Measurements from ENCODE around the gene FOXB2.
"Not testable (repeated sequence)": the region's sequence is repeated elsewhere in the genome, so short reads cannot be mapped to it uniquely, and the experiment has no call there.

The FOXB2 gene

GRCh38 chr9:77016526-77017504 lies 2.6 kb upstream of the FOXB2 start:
- no peak for DNase-seq (ENCODE audit: low read depth in 2 of 2)

DNA sequence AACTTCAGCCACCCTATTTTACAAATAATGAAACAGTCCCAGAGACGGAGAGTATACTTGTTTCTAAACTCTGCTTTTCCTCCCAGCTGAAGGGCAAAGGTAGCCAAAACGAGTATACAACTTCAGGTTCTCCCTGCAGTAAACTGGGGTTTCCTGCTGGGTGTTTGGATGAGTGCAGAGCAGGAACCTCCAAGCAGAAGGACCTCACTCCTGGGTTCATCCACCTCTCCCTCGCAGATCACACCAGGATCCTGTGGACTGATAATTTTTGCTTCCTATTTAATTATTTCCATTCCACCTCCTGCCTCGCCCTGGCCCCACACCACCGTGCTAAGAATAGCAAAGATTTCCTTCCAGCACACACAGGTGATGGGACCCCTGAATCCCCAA lies 2.0 kb upstream of the FOXB2 start:
- DNase-seq (ENCODE audit: low read depth in 2 of 2), result no peak

DNA sequence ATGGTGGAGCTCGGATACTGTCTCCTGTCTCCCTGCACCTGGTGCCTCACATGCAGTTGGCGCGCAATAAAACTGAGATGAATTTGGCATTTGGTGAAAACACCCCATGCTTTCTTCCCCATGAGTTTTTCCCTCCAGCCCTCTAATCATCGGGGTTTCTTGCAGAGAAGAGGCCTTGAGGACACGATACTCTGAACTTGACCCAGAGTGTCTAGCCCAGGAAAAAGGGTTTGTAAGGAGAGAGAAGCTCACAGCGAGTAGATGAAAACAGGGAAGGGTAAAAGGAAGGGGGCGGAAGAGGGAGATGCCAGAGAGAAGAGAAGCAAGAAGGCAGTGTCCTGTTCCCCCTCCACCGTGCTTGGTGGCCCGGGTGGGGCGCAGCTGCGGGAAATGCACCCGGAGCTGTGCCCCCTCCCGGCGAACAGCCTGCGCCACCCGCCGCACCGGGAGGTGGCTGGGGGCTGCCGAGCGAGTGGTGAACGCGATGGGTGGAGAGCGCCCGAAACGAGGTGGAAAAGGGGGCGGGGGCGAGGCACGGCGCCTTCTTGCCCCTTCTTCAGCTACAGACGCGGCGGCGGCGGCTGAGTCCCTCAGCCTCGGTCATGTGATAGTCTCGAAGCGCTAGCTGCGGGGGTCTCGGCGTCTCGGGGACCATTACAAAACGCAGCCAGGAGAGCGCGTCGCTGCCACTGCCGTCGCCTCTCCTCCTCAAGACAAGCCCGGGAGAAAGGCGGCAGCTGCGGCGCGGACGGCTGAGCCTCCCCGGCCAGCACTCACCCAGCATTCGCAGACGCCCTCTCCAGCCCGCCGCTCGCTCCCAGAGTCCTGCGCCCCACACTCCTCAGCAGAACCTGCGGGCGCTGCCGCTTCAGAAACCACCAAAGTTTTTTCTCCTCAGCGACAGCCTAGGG lies 1.1 kb upstream of the FOXB2 start:
- no peak for DNase-seq (ENCODE audit: low read depth in 2 of 2)

GRCh38 chr9:77018969-77019235 lies 553 bp upstream of the FOXB2 start:
- DNase-seq (ENCODE audit: low read depth in 2 of 2), result no peak

DNA sequence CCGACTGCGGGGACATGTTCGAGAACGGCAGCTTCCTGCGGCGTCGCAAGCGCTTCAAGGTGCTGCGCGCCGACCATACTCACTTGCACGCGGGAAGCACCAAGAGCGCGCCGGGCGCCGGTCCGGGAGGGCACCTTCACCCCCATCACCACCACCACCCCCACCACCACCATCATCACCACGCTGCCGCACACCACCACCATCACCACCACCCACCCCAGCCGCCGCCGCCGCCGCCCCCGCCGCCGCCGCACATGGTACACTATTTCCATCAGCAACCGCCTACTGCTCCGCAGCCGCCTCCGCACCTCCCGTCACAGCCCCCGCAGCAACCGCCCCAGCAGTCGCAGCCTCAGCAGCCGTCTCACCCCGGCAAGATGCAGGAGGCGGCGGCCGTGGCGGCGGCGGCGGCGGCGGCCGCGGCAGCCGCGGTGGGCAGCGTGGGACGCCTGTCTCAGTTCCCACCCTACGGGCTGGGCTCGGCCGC lies 514 bp downstream of the FOXB2 start:
- no peak for DNase-seq (ENCODE audit: low read depth in 2 of 2)

DNA sequence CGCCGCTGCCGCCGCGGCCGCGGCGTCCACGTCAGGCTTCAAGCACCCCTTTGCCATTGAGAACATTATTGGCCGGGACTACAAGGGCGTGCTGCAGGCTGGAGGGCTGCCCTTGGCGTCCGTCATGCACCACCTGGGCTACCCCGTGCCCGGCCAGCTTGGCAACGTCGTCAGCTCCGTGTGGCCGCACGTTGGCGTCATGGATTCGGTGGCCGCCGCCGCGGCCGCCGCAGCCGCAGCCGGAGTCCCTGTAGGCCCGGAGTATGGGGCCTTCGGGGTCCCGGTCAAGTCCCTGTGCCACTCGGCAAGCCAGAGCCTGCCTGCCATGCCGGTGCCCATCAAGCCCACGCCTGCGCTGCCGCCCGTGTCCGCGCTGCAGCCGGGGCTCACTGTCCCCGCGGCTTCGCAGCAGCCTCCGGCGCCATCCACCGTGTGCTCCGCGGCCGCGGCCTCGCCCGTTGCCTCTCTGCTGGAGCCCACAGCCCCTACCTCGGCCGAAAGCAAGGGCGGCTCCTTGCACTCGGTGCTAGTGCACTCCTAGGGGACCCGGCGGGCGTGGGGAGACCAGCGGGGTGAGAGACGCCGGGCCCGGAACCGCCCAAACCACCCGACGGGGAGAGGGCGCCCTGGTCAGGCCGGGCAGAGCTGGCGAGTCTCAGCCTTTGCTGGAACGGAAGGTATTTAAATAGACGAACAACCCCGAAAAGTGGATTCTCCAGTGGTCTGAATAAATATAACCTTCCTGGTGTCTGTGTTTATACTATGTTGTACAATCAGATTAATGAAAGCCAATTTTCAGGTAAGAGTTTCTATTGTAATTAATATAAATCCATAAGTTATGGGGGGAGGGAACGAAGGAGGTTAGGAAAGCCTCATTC lies 1.2 kb downstream of the FOXB2 start:
- no peak for DNase-seq (ENCODE audit: low read depth in 2 of 2)

DNA sequence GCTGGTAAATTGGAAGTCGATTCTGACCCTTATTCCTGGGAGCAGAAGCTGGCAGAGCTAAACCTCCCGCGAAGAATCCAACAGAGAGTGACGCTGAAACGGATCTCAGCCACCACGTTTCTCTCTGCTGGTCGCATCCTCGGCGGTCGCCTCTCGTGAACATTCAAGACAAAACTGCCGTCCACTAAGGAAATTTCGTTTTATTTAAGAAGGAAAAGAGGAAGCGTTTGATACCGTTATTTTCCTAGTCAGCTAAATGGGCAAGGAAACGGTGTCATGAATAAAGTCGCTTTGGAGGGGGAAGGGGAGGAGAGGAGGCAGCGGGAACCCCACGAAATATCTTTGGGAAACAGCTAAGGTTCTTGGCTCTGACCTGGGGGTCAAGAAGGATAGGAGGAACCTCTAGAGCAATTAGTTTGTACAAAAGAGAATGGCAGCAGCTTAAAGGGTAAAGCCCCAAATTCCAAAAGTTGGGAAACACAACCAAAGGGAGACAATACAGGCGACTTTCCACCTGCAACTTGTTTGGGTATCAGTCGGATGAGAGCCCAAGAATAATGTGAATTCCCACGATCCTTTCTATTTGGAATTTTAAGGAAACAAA lies 1.9 kb downstream of the FOXB2 start:
- DNase-seq (ENCODE audit: low read depth in 2 of 2), result no peak

- no peak for DNase-seq (ENCODE audit: low read depth in 2 of 2)
These were observed 2.7 kb downstream of the FOXB2 start for GRCh38 chr9:77021922-77022782.

- no peak for DNase-seq (ENCODE audit: low read depth in 2 of 2)
These were observed 3.5 kb downstream of the FOXB2 start for GRCh38 chr9:77022783-77023440.

DNA sequence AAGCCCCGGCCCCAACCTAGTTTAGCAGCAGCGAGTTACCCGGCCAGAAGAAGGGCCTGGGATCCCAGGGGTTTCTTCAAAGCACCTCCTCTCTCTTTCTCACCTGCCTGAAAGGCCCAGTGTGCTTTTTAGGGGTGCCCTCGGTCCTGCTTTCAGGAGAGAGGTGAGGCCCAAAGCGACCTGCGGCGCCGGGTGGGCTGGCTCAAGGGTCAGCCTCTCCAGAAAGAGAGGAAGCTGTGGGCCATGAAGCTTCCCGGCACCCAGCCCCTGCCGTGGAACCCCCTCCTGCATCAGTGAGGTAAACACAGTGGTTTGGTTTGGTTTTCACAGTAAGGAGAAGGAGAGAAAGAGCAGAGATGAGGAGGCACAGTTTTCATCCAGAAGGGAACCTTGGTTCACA lies 4.3 kb downstream of the FOXB2 start:
- DNase-seq (ENCODE audit: low read depth in 2 of 2), result no peak

DNA sequence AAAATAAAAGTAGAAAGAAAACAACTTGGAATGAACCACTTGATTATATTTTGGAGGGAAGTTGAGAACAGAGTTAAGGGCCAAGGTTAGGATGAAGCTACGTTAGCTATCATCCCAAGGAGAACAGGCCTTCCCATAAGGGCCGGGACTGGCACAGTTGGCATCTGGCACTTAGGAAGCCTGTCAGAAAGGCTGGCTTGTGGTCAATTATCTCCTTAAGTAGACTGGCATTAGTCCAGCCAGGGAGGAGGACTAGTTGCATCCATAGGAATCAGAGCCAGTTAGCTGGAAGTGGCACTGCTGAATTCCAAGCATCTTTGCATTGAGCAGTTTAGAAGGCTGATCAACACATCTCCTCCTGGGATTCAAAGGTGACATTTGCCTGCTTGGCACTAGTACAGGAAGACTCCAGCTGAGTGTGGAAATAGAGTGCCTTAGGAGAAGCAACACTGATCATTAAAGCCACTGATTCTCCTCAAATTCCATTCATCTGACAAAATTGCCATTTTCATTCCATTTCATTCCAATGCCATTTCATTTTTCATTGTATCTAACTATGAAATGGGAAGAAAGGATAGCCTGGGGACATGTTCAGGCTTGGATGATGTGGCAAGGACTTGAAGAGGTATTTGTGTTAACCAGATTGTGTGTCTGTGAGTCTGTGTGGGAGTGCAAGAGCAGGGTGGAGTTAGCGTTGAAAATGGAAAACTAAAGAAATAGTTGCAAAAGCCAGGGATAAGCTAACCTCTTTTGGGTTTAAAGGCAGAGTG lies 5.5 kb downstream of the FOXB2 start:
- DNase-seq (ENCODE audit: low read depth in 2 of 2), result no peak

DNA sequence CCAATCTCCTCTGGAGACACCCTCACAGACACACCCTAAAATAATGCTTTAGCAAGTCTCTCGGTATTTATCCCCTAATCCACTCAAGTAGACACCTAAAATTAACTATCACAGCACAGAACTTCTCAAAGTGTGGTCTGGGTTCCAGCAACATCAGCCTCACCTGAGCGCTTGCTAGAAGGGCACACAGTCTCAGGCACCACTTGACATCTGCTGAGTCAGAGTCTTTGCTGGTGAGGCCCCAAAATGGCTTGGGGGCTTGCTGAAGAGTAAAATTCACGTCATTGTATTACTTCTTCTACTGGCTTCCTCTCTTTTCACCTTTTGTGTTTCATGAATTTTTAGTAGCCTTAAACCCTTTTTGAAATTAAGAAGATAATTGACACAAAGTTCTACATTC lies 9.0 kb downstream of the FOXB2 start:
- DNase-seq (ENCODE audit: low read depth in 2 of 2), result no peak

DNA sequence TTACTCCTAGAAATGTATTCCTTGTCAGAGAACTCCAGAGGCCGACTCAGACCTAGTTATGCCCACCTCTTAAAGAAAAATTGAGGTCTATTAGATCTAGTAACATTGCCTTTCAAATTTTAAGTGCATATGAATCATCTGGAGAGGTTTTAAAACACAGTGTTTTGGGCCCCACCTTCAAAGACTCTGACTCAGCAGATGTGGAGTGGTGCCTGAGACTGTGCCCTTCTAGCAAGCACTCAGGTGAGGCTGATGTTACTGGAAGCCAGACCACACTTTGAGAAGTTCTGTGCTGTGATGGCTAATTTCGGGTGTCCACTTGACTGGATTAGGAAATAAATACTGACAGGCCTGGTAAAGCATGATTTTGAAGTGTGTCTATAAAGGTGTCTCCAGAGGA lies 10.6 kb downstream of the FOXB2 start:
- DNase-seq (ENCODE audit: low read depth in 2 of 2), result no peak

GRCh38 chr9:77038281-77039036 lies 19.0 kb downstream of the FOXB2 start:
- no peak for DNase-seq (ENCODE audit: low read depth in 2 of 2)

- no peak for DNase-seq (ENCODE audit: low read depth in 2 of 2)
These were observed 20.9 kb downstream of the FOXB2 start for GRCh38 chr9:77040340-77040739.

DNA sequence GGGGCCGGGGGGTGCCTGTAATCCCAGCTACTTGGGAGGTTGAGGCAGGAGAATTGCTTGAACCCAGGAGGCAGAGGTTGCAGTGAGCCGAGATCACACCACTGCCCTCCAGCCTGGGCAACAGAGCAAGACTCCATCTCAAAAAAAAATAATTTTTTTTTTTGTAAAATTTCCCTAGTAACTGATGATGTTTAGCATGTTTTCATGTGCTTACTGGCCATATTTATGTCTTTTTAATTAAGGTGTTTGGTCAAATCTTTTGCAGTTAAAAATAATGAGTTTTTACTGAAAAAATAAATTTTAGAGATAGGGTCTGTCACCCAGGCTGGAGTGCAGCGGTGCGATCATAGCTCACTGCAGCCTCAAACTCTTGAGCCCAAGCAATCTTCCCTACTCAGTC lies 24.3 kb downstream of the FOXB2 start:
- not testable (repeated sequence) for DNase-seq (ENCODE audit: low read depth in 2 of 2)

- DNase-seq (ENCODE audit: low read depth in 2 of 2), result not testable (repeated sequence)
These were observed 41.2 kb downstream of the FOXB2 start for GRCh38 chr9:77060681-77061080.

DNA sequence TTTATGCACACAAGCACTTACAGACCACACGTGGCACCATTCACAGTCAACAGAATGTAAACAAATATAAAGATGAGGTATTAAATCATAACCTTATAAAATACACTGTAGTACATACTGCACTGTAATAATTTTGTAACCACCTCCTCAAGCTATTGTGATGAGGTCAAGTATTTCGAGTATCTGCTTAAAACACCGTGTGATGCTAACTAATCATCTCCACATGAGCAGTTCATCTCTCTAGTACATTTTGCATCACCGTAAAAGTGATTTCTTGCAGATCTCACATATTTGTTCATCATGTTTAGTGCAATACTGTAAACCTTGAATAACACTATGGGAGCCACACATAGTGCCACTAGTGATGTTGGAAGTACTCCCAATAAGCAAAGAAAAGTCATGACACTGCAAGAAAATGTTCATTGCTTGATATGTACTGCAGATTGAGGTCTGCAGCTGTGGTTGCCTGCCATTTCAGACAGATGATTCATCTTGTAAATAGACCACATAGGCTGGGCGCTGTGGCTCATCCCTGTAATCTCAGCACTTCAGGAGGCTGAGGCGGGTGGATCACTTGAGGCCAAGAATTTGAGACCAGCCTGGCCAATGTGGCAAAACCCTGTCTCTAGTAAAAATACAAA lies 44.3 kb downstream of the FOXB2 start:
- no peak for DNase-seq (ENCODE audit: low read depth in 2 of 2)

Data from stimulated activated CD4-positive, alpha-beta T cell treated with anti-CD3 and anti-CD28 coated beads, Interleukin-15, amount 100 ng/mL, for 48 hours (primary cell).